ENCODE data around the gene TPD52L1. TPM values are rescaled to one million over a fixed set of nuclear protein-coding genes. Genes with fewer than 3 reads are reported as not detected.

The TPD52L1 gene
- total and polyA plus RNA-seq, 2 experiments from 2014 or later: 22.8 to 24.0 TPM

- Histone ChIP-seq H3K4me2 (no peak overlapping the region), H3K27me3 (ENCODE audit: insufficient read depth) (no peaks in the 10 kb centered on the region), H4K20me1 (replicated peaks; ENCODE audit: insufficient read depth) (no peaks in the 10 kb centered on the region), H3K79me2 (replicated peaks; ENCODE audit: insufficient read depth) (no peaks in the 10 kb centered on the region), H3K9me2 (ENCODE audit: insufficient read depth) (peaks cover 9% of the 10 kb centered on the region; the same call in 1 of the 2 replicates), H2AFZ (no peak overlapping the region), H3K4me3 (no peak overlapping the region), H3K4me1 (ENCODE audit: insufficient read depth) (no peaks in the 10 kb centered on the region), H3K36me3 (ENCODE audit: insufficient read depth) (no peaks in the 10 kb centered on the region), H3F3A (replicated peaks; ENCODE audit: low read depth) (no peaks in the 10 kb centered on the region), H3K27ac (ENCODE audit: low read depth) (no peak overlapping the region)
- no peak for DNase-seq (ENCODE audit: low spot score)
- no peak for TF ChIP-seq CTCF (conservative IDR thresholded peaks at IDR 0.05; ENCODE audit: low read depth in 2 of 2)
- no peak for TF ChIP-seq EZH2phosphoT487 (IDR thresholded peaks at IDR 0.05; ENCODE audit: unreplicated experiment)
- TF ChIP-seq, protein P1, sequence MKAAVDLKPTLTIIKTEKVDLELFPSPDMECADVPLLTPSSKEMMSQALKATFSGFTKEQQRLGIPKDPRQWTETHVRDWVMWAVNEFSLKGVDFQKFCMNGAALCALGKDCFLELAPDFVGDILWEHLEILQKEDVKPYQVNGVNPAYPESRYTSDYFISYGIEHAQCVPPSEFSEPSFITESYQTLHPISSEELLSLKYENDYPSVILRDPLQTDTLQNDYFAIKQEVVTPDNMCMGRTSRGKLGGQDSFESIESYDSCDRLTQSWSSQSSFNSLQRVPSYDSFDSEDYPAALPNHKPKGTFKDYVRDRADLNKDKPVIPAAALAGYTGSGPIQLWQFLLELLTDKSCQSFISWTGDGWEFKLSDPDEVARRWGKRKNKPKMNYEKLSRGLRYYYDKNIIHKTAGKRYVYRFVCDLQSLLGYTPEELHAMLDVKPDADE (IDR thresholded peaks at IDR 0.05): no peak
- no peak for TF ChIP-seq JUNB (IDR thresholded peaks at IDR 0.05; ENCODE audit: unreplicated experiment)
- TF ChIP-seq, protein P2, sequence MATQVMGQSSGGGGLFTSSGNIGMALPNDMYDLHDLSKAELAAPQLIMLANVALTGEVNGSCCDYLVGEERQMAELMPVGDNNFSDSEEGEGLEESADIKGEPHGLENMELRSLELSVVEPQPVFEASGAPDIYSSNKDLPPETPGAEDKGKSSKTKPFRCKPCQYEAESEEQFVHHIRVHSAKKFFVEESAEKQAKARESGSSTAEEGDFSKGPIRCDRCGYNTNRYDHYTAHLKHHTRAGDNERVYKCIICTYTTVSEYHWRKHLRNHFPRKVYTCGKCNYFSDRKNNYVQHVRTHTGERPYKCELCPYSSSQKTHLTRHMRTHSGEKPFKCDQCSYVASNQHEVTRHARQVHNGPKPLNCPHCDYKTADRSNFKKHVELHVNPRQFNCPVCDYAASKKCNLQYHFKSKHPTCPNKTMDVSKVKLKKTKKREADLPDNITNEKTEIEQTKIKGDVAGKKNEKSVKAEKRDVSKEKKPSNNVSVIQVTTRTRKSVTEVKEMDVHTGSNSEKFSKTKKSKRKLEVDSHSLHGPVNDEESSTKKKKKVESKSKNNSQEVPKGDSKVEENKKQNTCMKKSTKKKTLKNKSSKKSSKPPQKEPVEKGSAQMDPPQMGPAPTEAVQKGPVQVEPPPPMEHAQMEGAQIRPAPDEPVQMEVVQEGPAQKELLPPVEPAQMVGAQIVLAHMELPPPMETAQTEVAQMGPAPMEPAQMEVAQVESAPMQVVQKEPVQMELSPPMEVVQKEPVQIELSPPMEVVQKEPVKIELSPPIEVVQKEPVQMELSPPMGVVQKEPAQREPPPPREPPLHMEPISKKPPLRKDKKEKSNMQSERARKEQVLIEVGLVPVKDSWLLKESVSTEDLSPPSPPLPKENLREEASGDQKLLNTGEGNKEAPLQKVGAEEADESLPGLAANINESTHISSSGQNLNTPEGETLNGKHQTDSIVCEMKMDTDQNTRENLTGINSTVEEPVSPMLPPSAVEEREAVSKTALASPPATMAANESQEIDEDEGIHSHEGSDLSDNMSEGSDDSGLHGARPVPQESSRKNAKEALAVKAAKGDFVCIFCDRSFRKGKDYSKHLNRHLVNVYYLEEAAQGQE (IDR thresholded peaks at IDR 0.05; ENCODE audit: unreplicated experiment): no peak
- TF ChIP-seq ZNF331 (CRISPR knock-in tag; IDR thresholded peaks at IDR 0.05; ENCODE audit: low read depth): no peak
- TF ChIP-seq STAT1 (IDR thresholded peaks at IDR 0.05; ENCODE audit: unreplicated experiment): no peak
- TF ChIP-seq NANOG (IDR thresholded peaks at IDR 0.05; ENCODE audit: borderline replicate concordance): no peak
- no peak for TF ChIP-seq CREB1 (CRISPR knock-in tag; IDR thresholded peaks at IDR 0.05; ENCODE audit: low read depth)
- TF ChIP-seq EZH2 (IDR thresholded peaks at IDR 0.05; ENCODE audit: low read depth, unreplicated experiment): no peak
- TF ChIP-seq POLR2AphosphoS5 (IDR thresholded peaks at IDR 0.05; ENCODE audit: low read depth): no peak
- no peak for TF ChIP-seq ZNF114 (CRISPR knock-in tag; IDR thresholded peaks at IDR 0.05)
- no peak for TF ChIP-seq ZNF462 (CRISPR knock-in tag; IDR thresholded peaks at IDR 0.05)
- Mint-ChIP-seq H3K27me3 (ENCODE audit: insufficient read depth, low read depth, poor library complexity) (no peaks in the 10 kb centered on the region), H3K36me3 (ENCODE audit: low read depth) (no peaks in the 10 kb centered on the region), H3K27ac (no peak overlapping the region), H3K4me3 (no peak overlapping the region), H3K9me3 (no peaks in the 10 kb centered on the region), H3K4me1 (no peaks in the 10 kb centered on the region)
- ATAC-seq: no peak
Observed at GRCh38 chr6:125166711-125167110, 13.1 kb downstream of the TPD52L1 start.

Data from GM23338 (cell line).